CD4-positive, alpha-beta T cell (primary cell): ENCODE data around the gene RCOR2. TPM values are rescaled to one million over a fixed set of nuclear protein-coding genes. Genes with fewer than 3 reads are reported as not detected.

Experiments
- ATAC-seq: fragments of 200-7000 bp; cut with Tn5 transposase; one replicate; pipeline ENCODE4 v1.10.0; 2022; ENCODE audit warnings: mild to moderate bottlenecking; ENCODE audit not compliant: poor library complexity
- CTCF ChIA-PET: fragments of 350-600 bp; sonication (Branson Sonifier 250); formaldehyde crosslinking; loops from one replicate; lab custom pipeline; 2021; ENCODE audit warnings: antibody characterized with exemption, inconsistent platforms; lab: Charles Lee
- POLR2A ChIA-PET: fragments of 350-600 bp; sonication (Branson Sonifier 250); formaldehyde crosslinking; loops from one replicate; lab custom pipeline; 2021; ENCODE audit warnings: antibody characterized with exemption, inconsistent platforms; lab: Charles Lee
- DNase-seq, 14 experiments: peaks; one replicate each; pipeline ENCODE4 v3.0.0-alpha.2; 2013 to 2020; ENCODE audit warnings: mixed read lengths in 2 of 14
- H3K27ac ChIP-seq, 2 donors: one replicate each; pipeline versions ENCODE4 v1.5.1 to v1.7.0; 2013; ENCODE audit warnings: low read length in 2 of 2, low read depth in 1 of 2, mild to moderate bottlenecking in 1 of 2
- H3K27me3 ChIP-seq, 2 experiments: 1 replicate in 1 of 2; 2 replicates in 1 of 2; pipeline versions ENCODE4 v1.6.1 to v1.7.0; 2013; ENCODE audit warnings: low read length in 2 of 2, control low read depth in 1 of 2, mild to moderate bottlenecking in 1 of 2, moderate library complexity in 1 of 2; ENCODE audit not compliant: insufficient read depth in 2 of 2, control insufficient read depth in 1 of 2
- H3K36me3 ChIP-seq: one replicate; pipeline ENCODE4 v1.6.1; 2013; ENCODE audit warnings: low read length, control low read depth; ENCODE audit not compliant: insufficient read depth
- H3K4me1 ChIP-seq: one replicate; pipeline ENCODE4 v1.6.1; 2013; ENCODE audit warnings: low read length, control low read depth; ENCODE audit not compliant: insufficient read depth
- H3K4me3 ChIP-seq: one replicate; pipeline ENCODE4 v1.5.1; 2013; ENCODE audit warnings: mild to moderate bottlenecking, low read length, moderate library complexity
- H3K9me3 ChIP-seq, 2 experiments: 1 replicate in 1 of 2; 2 replicates in 1 of 2; pipeline versions ENCODE4 v1.6.1 to v1.7.0; 2013; ENCODE audit warnings: low read length in 2 of 2, mild to moderate bottlenecking in 2 of 2, control low read depth in 1 of 2, moderate library complexity in 1 of 2; ENCODE audit not compliant: control insufficient read depth in 1 of 2, insufficient read depth in 1 of 2
- H3K27ac Mint-ChIP-seq: one replicate; pipeline ENCODE4 v1.8.0; 2020; ENCODE audit warnings: mixed read lengths
- H3K27me3 Mint-ChIP-seq: one replicate; pipeline ENCODE4 v1.8.0; 2021; ENCODE audit warnings: mixed read lengths
- H3K36me3 Mint-ChIP-seq: one replicate; pipeline ENCODE4 v1.8.0; 2021; ENCODE audit warnings: low read depth, mixed read lengths
- H3K4me1 Mint-ChIP-seq: one replicate; pipeline ENCODE4 v1.8.0; 2021; ENCODE audit warnings: low read depth, mixed read lengths
- H3K4me3 Mint-ChIP-seq: one replicate; pipeline ENCODE4 v1.8.0; 2020; ENCODE audit warnings: mild to moderate bottlenecking, mixed read lengths
- H3K9me3 Mint-ChIP-seq: one replicate; pipeline ENCODE4 v1.8.0; 2020; ENCODE audit warnings: mixed read lengths
- CTCF ChIP-seq: fragments of 200-600 bp; IDR thresholded peaks from one replicate; pipeline ENCODE4 v1.8.0; 2022; ENCODE audit warnings: antibody characterized with exemption, mild to moderate bottlenecking
- intact Hi-C, 2 experiments: fragments of 100-400 bp; cut with DNase I in 1 of 2; cut with micrococcal nuclease in 1 of 2; formaldehyde crosslinking; loops; one replicate each; pipeline versions ENCODE4 v1.15.1 to v1.9.0; 2023 to 2025; cut with DNase I, micrococcal nuclease
- total RNA-seq, 174 experiments: library from RNA in 2 of 174; stranded (reverse) in 2 of 174; gene quantifications; one replicate each; pipeline ENCODE4 v1.2.3 and lab custom pipeline; 2021 to 2026

RCOR2 gene
- total RNA-seq, 2 experiments from 2014 or later = not detected

GRCh38 chr11:63888170-63889086 lies 28.5 kb downstream of the RCOR2 start:
- peaks cover 31% of the 10 kb centered on the region for H3K36me3 Mint-ChIP-seq
- Histone ChIP-seq H3K27me3 (no peaks in the 10 kb centered on the region), H3K9me3 (no peaks in the 10 kb centered on the region), H3K36me3 (peaks cover 13% of the 10 kb centered on the region), H3K27ac (peak overlapping the region; percentile 69 to 73), H3K4me3 (peak overlapping the region; percentile 81), H3K4me1 (peaks cover 86% of the 10 kb centered on the region)
- CTCF ChIA-PET = interaction anchor here (1.0 to 3.5 kb wide), 3 partner anchors 51 to 265 kb away, joined by 3 to 15 read pairs (median 4); partner anchors contain the start of gene MARK2
- peaks cover 78% of the 10 kb centered on the region for H3K4me1 Mint-ChIP-seq
- H3K9me3 Mint-ChIP-seq = no peaks in the 10 kb centered on the region
- POLR2A ChIA-PET = interaction anchor here (0.7 to 3.0 kb wide), 15 partner anchors 9 to 1008 kb away, joined by 3 to 21 read pairs (median 4); partner anchors contain the start of genes MARK2, RCOR2 and SLC3A2
- no peaks in the 10 kb centered on the region for H3K27me3 Mint-ChIP-seq
- peak overlapping the region; percentile 78 for H3K27ac Mint-ChIP-seq
- no peak for TF ChIP-seq CTCF
- H3K4me3 Mint-ChIP-seq = peak overlapping the region; percentile 96
- intact Hi-C loops = loop anchor here (1.0 to 2.0 kb wide), 3 partner anchors 19 to 49 kb away; partner anchors contain the start of gene MARK2 (in 1 of the 2)
- ATAC-seq (peak; percentile 87), DNase-seq (peak; percentile 55 to 86 (median 72))

- intact Hi-C loops = no loop called here
- H3K36me3 Mint-ChIP-seq = peaks cover 27% of the 10 kb centered on the region
- peak overlapping the region; percentile 96 for H3K4me3 Mint-ChIP-seq
- DNase-seq (no peak), ATAC-seq (no peak)
- peak overlapping the region; percentile 78 for H3K27ac Mint-ChIP-seq
- ChIA-PET POLR2A (interaction anchor here (0.6 to 3.0 kb wide), 13 partner anchors 10 to 49 kb away, joined by 3 to 21 read pairs (median 5); partner anchors contain the start of genes MARK2 and RCOR2), CTCF (interaction anchor here (1.0 to 3.5 kb wide), 4 partner anchors 37 to 265 kb away, joined by 3 to 15 read pairs (median 4); partner anchors contain the start of gene MARK2)
- H3K36me3 ChIP-seq = peaks cover 10% of the 10 kb centered on the region
- peak overlapping the region; percentile 81 for H3K4me3 ChIP-seq
- H3K4me1 ChIP-seq = peaks cover 90% of the 10 kb centered on the region
- no peaks in the 10 kb centered on the region for H3K27me3 Mint-ChIP-seq
- H3K27ac ChIP-seq = peak overlapping the region; percentile 47 to 69
- H3K9me3 ChIP-seq = no peaks in the 10 kb centered on the region
- H3K27me3 ChIP-seq = no peaks in the 10 kb centered on the region
- H3K9me3 Mint-ChIP-seq = no peaks in the 10 kb centered on the region
- no peak for TF ChIP-seq CTCF
- peaks cover 83% of the 10 kb centered on the region for H3K4me1 Mint-ChIP-seq
These were observed 29.5 kb downstream of the RCOR2 start for GRCh38 chr11:63887386-63887999.

GRCh38 chr11:63884196-63884932 lies 32.6 kb downstream of the RCOR2 start:
- Histone ChIP-seq H3K4me3 (no peak overlapping the region), H3K27ac (peak overlapping the region; percentile 15 to 32), H3K27me3 (no peaks in the 10 kb centered on the region), H3K36me3 (peaks cover 7% of the 10 kb centered on the region), H3K9me3 (no peaks in the 10 kb centered on the region), H3K4me1 (peaks cover 89% of the 10 kb centered on the region)
- no peaks in the 10 kb centered on the region for H3K27me3 Mint-ChIP-seq
- TF ChIP-seq CTCF = no peak
- H3K27ac Mint-ChIP-seq = peak overlapping the region; percentile 85
- H3K4me3 Mint-ChIP-seq = no peak overlapping the region
- CTCF ChIA-PET = interaction anchor here (1.6 kb wide), 1 partner anchor 22 kb away, joined by 4 read pairs; no protein-coding TSS in a partner anchor
- no peak for ATAC-seq
- DNase-seq = no peak
- peaks cover 78% of the 10 kb centered on the region for H3K4me1 Mint-ChIP-seq
- H3K9me3 Mint-ChIP-seq = no peaks in the 10 kb centered on the region
- intact Hi-C loops = no loop called here
- H3K36me3 Mint-ChIP-seq = peaks cover 13% of the 10 kb centered on the region
- POLR2A ChIA-PET = interaction anchor here (1.2 to 2.0 kb wide), 2 partner anchors 12 to 15 kb away, joined by 3 to 6 read pairs; no protein-coding TSS in a partner anchor
